Transverse colon (tissue), 4 donors: ENCODE measurements around the gene POLR3G.

Source experiments
- CTCF ChIP-seq, 5 experiments: fragments of 200-600 bp in 3 of 5; fragments of 450-650 bp in 2 of 5; sonication (generic) in 3 of 5; IDR thresholded peaks; 1 replicate in 2 of 5; 2 replicates in 3 of 5; pipeline ENCODE4 v1.5.1; 2016 to 2017; ENCODE audit warnings: antibody characterized with exemption in 5 of 5, inconsistent platforms in 3 of 5, mild to moderate bottlenecking in 2 of 5, moderate library complexity in 1 of 5
- EP300 ChIP-seq: sonication (generic); formaldehyde crosslinking; IDR thresholded peaks from one replicate; pipeline ENCODE4 v1.6.1; 2017; ENCODE audit warnings: antibody characterized with exemption, low read depth
- POLR2A ChIP-seq: fragments of 450-650 bp; IDR thresholded peaks from one replicate; pipeline ENCODE4 v1.6.1; 2016; ENCODE audit warnings: antibody characterized with exemption, mild to moderate bottlenecking, moderate library complexity
- POLR2AphosphoS5 ChIP-seq, 3 donors: sonication (generic); formaldehyde crosslinking; IDR thresholded peaks; one replicate each; pipeline ENCODE4 v1.6.1; 2016; ENCODE audit warnings: antibody characterized with exemption in 3 of 3

GRCh38 chr5:90545511-90545910 is 70.8 kb downstream of the POLR3G start:
- TF ChIP-seq CTCF (IDR thresholded peaks at IDR 0.05) = no peak
- TF ChIP-seq EP300 = no peak
- no peak for TF ChIP-seq POLR2A
- TF ChIP-seq POLR2AphosphoS5 (IDR thresholded peaks at IDR 0.05) = no peak
